ENCODE data around the gene PTPN3.

- no peak for TF ChIP-seq CTCF (IDR thresholded peaks at IDR 0.05)
- TF ChIP-seq EP300 (IDR thresholded peaks at IDR 0.05): no peak
- TF ChIP-seq POLR2AphosphoS5 (IDR thresholded peaks at IDR 0.05): no peak
These were observed 76.8 kb downstream of the PTPN3 start for GRCh38 chr9:109421026-109421970.
